Liver (tissue), 3 donors: Measurements from ENCODE around the gene SERINC1.

Source experiments
- CTCF ChIP-seq: fragments of 150-350 bp; IDR thresholded peaks from 2 replicates; pipeline ENCODE4 v1.5.1; 2017; ENCODE audit warnings: improper control_type of control experiment, low read depth, low read length; ENCODE audit not compliant: missing input control
- FOXA1 ChIP-seq: IDR thresholded peaks from 2 replicates; pipeline ENCODE4 v1.6.1; 2016; ENCODE audit warnings: antibody characterized with exemption
- FOXA2 ChIP-seq: IDR thresholded peaks from 2 replicates; pipeline ENCODE4 v1.6.1; 2016; ENCODE audit warnings: antibody characterized with exemption
- JUND ChIP-seq, 2 donors: IDR thresholded peaks; 2 replicates each; pipeline ENCODE4 v1.6.1; 2016; ENCODE audit warnings: antibody characterized with exemption in 2 of 2
- RAD21 ChIP-seq, 2 donors: IDR thresholded peaks; 2 replicates each; pipeline ENCODE4 v1.6.1; 2016; ENCODE audit warnings: antibody characterized with exemption in 2 of 2, mild to moderate bottlenecking in 2 of 2
- SP1 ChIP-seq: IDR thresholded peaks from 2 replicates; pipeline ENCODE4 v1.6.1; 2018; ENCODE audit warnings: antibody characterized with exemption, mild to moderate bottlenecking
- TAF1 ChIP-seq: conservative IDR thresholded peaks from 2 replicates; pipeline ENCODE4 v1.6.1; 2016; ENCODE audit warnings: antibody characterized with exemption, mild to moderate bottlenecking
- YY1 ChIP-seq: IDR thresholded peaks from 2 replicates; pipeline ENCODE4 v1.6.1; 2016; ENCODE audit warnings: antibody characterized with exemption, mild to moderate bottlenecking
- TF ChIP-seq, protein P1 (sequence below): IDR thresholded peaks from 2 replicates; pipeline ENCODE4 v1.6.1; 2016; ENCODE audit warnings: antibody characterized with exemption
- TF ChIP-seq, protein P2 (sequence below): IDR thresholded peaks from 2 replicates; pipeline ENCODE4 v1.6.1; 2016; ENCODE audit warnings: antibody characterized with exemption, mild to moderate bottlenecking
- donor health status: healthy.
- donor health status: healthy.

DNA sequence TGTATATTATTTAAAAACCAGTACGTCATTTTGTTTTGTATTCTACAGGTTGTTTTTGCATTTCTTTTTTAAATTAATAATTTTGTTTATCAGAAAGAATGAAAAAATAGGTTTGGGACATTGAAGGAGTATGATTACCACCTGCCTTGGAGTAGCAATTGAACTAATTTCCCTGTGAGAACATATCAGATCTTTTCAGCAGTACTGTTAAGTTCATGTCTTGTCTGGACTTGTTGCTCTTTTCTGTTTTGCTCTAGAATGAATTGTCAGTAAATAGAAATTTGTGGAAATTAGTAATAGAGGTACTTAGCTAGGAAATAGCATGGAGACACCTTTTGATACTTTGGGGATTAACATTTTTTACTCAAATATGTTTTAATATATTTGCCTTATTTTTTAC, 47.9 kb downstream of the SERINC1 start:
- TF ChIP-seq YY1 (no peak), JUND (IDR thresholded peaks at IDR 0.05) (no peak), CTCF (no peak), SP1 (no peak), FOXA1 (no peak), TAF1 (no peak), FOXA2 (no peak), RAD21 (IDR thresholded peaks at IDR 0.05) (no peak)
- TF ChIP-seq, protein P1, sequence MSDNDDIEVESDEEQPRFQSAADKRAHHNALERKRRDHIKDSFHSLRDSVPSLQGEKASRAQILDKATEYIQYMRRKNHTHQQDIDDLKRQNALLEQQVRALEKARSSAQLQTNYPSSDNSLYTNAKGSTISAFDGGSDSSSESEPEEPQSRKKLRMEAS, result no peak
- TF ChIP-seq, protein P2, sequence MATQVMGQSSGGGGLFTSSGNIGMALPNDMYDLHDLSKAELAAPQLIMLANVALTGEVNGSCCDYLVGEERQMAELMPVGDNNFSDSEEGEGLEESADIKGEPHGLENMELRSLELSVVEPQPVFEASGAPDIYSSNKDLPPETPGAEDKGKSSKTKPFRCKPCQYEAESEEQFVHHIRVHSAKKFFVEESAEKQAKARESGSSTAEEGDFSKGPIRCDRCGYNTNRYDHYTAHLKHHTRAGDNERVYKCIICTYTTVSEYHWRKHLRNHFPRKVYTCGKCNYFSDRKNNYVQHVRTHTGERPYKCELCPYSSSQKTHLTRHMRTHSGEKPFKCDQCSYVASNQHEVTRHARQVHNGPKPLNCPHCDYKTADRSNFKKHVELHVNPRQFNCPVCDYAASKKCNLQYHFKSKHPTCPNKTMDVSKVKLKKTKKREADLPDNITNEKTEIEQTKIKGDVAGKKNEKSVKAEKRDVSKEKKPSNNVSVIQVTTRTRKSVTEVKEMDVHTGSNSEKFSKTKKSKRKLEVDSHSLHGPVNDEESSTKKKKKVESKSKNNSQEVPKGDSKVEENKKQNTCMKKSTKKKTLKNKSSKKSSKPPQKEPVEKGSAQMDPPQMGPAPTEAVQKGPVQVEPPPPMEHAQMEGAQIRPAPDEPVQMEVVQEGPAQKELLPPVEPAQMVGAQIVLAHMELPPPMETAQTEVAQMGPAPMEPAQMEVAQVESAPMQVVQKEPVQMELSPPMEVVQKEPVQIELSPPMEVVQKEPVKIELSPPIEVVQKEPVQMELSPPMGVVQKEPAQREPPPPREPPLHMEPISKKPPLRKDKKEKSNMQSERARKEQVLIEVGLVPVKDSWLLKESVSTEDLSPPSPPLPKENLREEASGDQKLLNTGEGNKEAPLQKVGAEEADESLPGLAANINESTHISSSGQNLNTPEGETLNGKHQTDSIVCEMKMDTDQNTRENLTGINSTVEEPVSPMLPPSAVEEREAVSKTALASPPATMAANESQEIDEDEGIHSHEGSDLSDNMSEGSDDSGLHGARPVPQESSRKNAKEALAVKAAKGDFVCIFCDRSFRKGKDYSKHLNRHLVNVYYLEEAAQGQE, result no peak
